Psoas muscle (tissue), 8 donors: ENCODE data around the gene HNRNPUL1. TPM values are rescaled to one million over a fixed set of nuclear protein-coding genes. Genes with fewer than 3 reads are reported as not detected.
"Not testable (repeated sequence)": the region's sequence is repeated elsewhere in the genome, so short reads cannot be mapped to it uniquely, and the experiment has no call there.

Experiments
- ATAC-seq, 4 donors: fragments of 200-7000 bp; cut with Tn5 transposase; one replicate each; pipeline ENCODE4 v1.9.1; 2020; ENCODE audit warnings: moderate library complexity in 3 of 4, mild to moderate bottlenecking in 2 of 4
- DNase-seq, 2 donors: peaks; one replicate each; pipeline ENCODE4 v3.0.0-alpha.2; 2020
- H3K27ac ChIP-seq: fragments of 200-600 bp; one replicate; pipeline ENCODE4 v1.8.0; 2022
- H3K27me3 ChIP-seq, 3 donors: fragments of 200-600 bp in 1 of 3; one replicate each; pipeline versions ENCODE4 v1.6.1 to v1.8.0; 2013 to 2022; ENCODE audit warnings: low read length in 2 of 3, mild to moderate bottlenecking in 2 of 3, moderate library complexity in 1 of 3; ENCODE audit not compliant: insufficient read depth in 3 of 3
- H3K36me3 ChIP-seq, 2 donors: fragments of 200-600 bp in 1 of 2; one replicate each; pipeline versions ENCODE4 v1.6.1 to v1.8.0; 2013 to 2022; ENCODE audit warnings: low read depth in 1 of 2, mild to moderate bottlenecking in 1 of 2, moderate library complexity in 1 of 2; ENCODE audit not compliant: insufficient read depth in 1 of 2
- H3K4me1 ChIP-seq: fragments of 200-600 bp; one replicate; pipeline ENCODE4 v1.8.0; 2022
- H3K4me3 ChIP-seq: fragments of 200-600 bp; one replicate; pipeline ENCODE4 v1.8.0; 2022; ENCODE audit warnings: mild to moderate bottlenecking
- H3K9me3 ChIP-seq: fragments of 200-600 bp; one replicate; pipeline ENCODE4 v1.8.0; 2022
- WGBS, 3 donors: extraction: QIAGEN DNeasy Blood & Tissue Kit; methylation state at CpG; one replicate each; pipeline versions ENCODE4 v1.1.6 to v1.1.7; 2013; 5-methylcytosine and 5-hydroxymethylcytosine counted together
- intact Hi-C, 2 donors: fragments of 100-400 bp; cut with DNase I; formaldehyde crosslinking; loops; one replicate each; pipeline versions ENCODE4 v1.11.0 to v1.14.2; 2022
- polyA plus RNA-seq, 3 donors: library from polyadenylated mRNA; stranded (reverse); fragments of 200-250 nt; gene quantifications; one replicate each; pipeline ENCODE4 v1.2.3, GENCODE V29; 2013
- total RNA-seq, 4 donors: library from RNA; stranded (reverse); fragmentation: NEBNext Ultra II Directional in 2 of 4; extraction: Animal tissue kit (Norgen Biotek cat#: 25700) in 2 of 4; gene quantifications; one replicate each; pipeline versions ENCODE4 v1.2.1 to v1.2.4, GENCODE V29; 2021 to 2023
- TF ChIP-seq, protein P1 (sequence below): fragments of 200-600 bp; IDR thresholded peaks from one replicate; pipeline ENCODE4 v1.8.0; 2022; ENCODE audit warnings: antibody characterized with exemption
- donor health status: healthy with polysubstance abuse.
- donor health status: DM: no; HTN: no; CAD: no; lungs with moderate emphysema.
- donor health status: Bipolar disorder and iron deficiency.
- donor health status: healthy.
- donor health status: DM: yes; HTN: yes; CAD: no.
- donor health status: DM: no; HTN: no; CAD: no.
- donor health status: DM: no; HTN: no; CAD: no.
- donor health status: DM: yes; HTN: yes; CAD: no.

The HNRNPUL1 gene
- total and polyA plus RNA-seq, 7 donors, result 54.3 to 129 (median 82.3) TPM

GRCh38 chr19:41334793-41335192 is 70.6 kb downstream of the HNRNPUL1 start:
- no peak overlapping the region for H3K4me3 ChIP-seq
- intact Hi-C loops, result no loop called here
- 64 to 84% (median 77%) methylated on average over 5 of the region's 5 CpGs for WGBS, 3 donors
- no peaks in the 10 kb centered on the region for H3K36me3 ChIP-seq
- H3K27me3 ChIP-seq, result no peaks in the 10 kb centered on the region
- ATAC-seq, result no peak
- no peak for DNase-seq
- no peaks in the 10 kb centered on the region for H3K9me3 ChIP-seq
- TF ChIP-seq, protein P1, sequence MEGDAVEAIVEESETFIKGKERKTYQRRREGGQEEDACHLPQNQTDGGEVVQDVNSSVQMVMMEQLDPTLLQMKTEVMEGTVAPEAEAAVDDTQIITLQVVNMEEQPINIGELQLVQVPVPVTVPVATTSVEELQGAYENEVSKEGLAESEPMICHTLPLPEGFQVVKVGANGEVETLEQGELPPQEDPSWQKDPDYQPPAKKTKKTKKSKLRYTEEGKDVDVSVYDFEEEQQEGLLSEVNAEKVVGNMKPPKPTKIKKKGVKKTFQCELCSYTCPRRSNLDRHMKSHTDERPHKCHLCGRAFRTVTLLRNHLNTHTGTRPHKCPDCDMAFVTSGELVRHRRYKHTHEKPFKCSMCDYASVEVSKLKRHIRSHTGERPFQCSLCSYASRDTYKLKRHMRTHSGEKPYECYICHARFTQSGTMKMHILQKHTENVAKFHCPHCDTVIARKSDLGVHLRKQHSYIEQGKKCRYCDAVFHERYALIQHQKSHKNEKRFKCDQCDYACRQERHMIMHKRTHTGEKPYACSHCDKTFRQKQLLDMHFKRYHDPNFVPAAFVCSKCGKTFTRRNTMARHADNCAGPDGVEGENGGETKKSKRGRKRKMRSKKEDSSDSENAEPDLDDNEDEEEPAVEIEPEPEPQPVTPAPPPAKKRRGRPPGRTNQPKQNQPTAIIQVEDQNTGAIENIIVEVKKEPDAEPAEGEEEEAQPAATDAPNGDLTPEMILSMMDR, result no peak
- no peaks in the 10 kb centered on the region for H3K4me1 ChIP-seq
- H3K27ac ChIP-seq, result no peak overlapping the region

DNA sequence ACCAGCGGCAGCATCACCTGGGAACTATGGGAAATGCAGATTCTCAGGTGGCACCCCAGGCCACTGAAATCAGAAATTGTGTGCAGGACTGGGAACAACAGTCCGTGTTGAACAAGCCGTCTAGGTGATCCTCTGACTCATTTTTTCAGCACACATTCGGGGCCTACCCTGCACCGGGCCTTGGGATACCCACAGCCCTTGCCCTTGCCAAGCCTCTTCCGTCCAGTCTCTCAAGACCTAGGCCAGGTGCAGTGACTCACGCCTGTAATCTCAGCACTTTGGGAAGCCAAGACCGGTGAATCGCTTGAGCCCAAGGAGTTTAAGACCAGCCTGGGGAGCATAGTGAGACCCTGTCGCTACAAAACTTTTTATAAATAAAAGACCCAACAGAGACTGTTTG is 71.3 kb downstream of the HNRNPUL1 start:
- H3K27ac ChIP-seq, result no peak overlapping the region
- ATAC-seq, result no peak
- intact Hi-C loops, result no loop called here

DNA sequence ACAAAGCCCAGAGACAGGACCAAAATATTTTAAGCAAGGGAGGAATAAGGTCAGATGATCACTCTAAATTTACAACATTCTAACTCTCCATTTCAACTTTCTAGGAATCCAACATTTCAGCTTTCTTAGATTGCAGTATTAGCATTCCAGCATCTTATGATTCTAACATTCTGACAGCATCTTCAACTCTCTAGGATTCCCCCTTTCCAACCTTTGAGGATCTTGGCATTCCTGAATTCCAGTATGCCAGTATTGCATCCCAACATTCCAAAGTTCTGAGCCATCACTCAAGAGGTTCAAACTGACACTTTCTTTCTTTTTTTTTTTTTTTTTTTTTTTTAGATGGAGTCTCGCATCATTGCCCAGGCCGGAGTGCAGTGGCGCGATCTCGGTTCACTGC is 75.8 kb downstream of the HNRNPUL1 start:
- no peak overlapping the region for H3K27ac ChIP-seq
- peaks cover 0 to 3% of the 10 kb centered on the region in 2 donors for H3K36me3 ChIP-seq
- no peaks in the 10 kb centered on the region for H3K4me1 ChIP-seq
- no peak for DNase-seq
- 95 to 97% (median 97%) methylated on average over 5 of the region's 5 CpGs for WGBS, 3 donors
- TF ChIP-seq, protein P1, result no peak
- no peak for ATAC-seq
- intact Hi-C loops, result no loop called here
- no peak overlapping the region for H3K4me3 ChIP-seq
- no peaks in the 10 kb centered on the region for H3K9me3 ChIP-seq
- no peaks in the 10 kb centered on the region for H3K27me3 ChIP-seq

More for the DNA sequence above, 71.3 kb downstream of the HNRNPUL1 start:
- H3K9me3 ChIP-seq, result no peaks in the 10 kb centered on the region
- no peak overlapping the region for H3K4me3 ChIP-seq
- H3K36me3 ChIP-seq, result no peaks in the 10 kb centered on the region
- TF ChIP-seq, protein P1, result no peak
- 91 to 92% (median 92%) methylated on average over 10 of the region's 10 CpGs for WGBS, 3 donors
- no peaks in the 10 kb centered on the region for H3K27me3 ChIP-seq
- no peaks in the 10 kb centered on the region for H3K4me1 ChIP-seq
- DNase-seq, result no peak

DNA sequence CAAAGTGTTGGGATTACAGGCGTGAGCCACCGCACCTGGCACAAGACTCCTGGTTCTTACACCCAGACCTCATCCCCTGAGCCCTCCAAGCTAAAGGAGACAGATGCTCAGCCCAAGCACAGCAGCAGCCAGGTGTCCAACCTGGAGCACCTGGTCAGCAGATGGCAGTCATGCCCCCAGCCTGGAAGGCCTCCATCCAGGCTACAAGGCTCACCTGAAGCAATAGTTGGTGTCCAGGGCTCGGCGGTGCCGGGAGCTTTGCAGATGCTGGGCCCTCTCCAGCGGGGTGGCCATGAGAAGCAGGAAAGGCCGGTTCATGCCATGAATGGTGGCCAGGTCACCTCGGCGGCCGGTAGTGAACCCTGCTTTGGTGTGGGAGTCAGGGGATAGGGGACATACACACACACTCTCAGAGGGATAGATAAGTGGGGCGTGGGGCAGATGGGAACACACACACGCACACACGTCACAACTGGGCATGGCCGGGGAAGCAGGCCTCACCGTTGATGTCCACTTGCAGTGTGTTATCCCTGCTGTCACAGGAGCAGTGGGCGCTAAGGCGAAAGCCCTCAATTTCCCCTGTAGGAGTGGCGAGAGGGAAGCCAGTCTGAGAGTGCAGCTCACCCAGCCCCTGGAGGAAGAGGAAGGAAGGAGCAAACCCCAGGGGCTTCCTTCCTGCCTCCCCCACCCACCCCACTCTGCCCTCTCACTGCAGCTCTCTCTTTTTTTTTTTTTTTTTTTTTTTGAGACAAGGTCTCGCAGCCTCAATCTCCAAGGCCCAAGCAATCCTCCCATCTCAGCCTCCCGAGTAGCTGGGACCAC is 77.7 kb downstream of the HNRNPUL1 start:
- Histone ChIP-seq H3K9me3 (no peaks in the 10 kb centered on the region), H3K27me3 (no peaks in the 10 kb centered on the region), H3K36me3 (peaks cover 0 to 6% of the 10 kb centered on the region in 2 donors), H3K27ac (no peak overlapping the region), H3K4me1 (no peaks in the 10 kb centered on the region), H3K4me3 (no peak overlapping the region)
- TF ChIP-seq, protein P1, result no peak
- DNase-seq (no peak), ATAC-seq (no peak)
- whole genome bisulfite sequencing, 3 donors, result 87 to 90% (median 88%) methylated on average over 20 of the region's 20 CpGs
- intact Hi-C loops, result no loop called here

DNA sequence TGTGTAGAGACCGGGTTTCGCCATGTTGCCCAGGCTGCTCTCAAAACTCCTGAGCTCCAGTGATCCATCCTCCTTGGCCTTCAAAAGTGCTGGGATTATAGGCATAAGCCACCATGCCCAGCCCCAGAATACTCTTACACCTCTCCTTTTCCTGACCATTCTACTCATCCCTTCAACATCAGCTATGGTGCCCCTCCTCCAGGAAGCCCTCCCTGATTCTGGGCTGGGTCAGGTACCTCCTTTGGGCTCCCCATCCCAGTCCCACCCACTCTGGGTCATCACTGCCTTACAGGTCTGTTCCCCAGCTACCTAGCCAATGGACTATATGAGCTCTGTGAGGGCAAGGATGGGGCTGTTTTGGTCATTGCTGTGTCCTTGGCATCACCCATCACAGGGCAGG is 80.0 kb downstream of the HNRNPUL1 start:
- intact Hi-C loops, result no loop called here
- Histone ChIP-seq H3K9me3 (no peaks in the 10 kb centered on the region), H3K4me1 (no peaks in the 10 kb centered on the region), H3K36me3 (peaks cover 0 to 6% of the 10 kb centered on the region in 2 donors), H3K27me3 (no peaks in the 10 kb centered on the region), H3K27ac (no peak overlapping the region), H3K4me3 (no peak overlapping the region)
- TF ChIP-seq, protein P1, result no peak
- WGBS, 3 donors, result 90 to 100% (median 99%) methylated on average over 2 of the region's 2 CpGs
- ATAC-seq (no peak), DNase-seq (no peak)

- H3K4me1 ChIP-seq, H3K4me3 ChIP-seq, H3K27ac ChIP-seq, H3K36me3 ChIP-seq, intact Hi-C loops, H3K9me3 ChIP-seq, ATAC-seq, DNase-seq: not testable (repeated sequence)
- H3K27me3 ChIP-seq, result peaks cover 0 to 18% (median 0%) of the 10 kb centered on the region in 3 donors
- 87 to 93% (median 91%) methylated on average over 9 of the region's 9 CpGs for WGBS, 3 donors
Measured at GRCh38 chr19:41346916-41347315, 82.7 kb downstream of the HNRNPUL1 start.
